Mesodermal cell (in vitro differentiated cells): Measurements from ENCODE around the gene MIDN.

Experiments
- H3K27ac ChIP-seq: 2 replicates; pipeline ENCODE4 v1.7.0; 2013; ENCODE audit warnings: mild to moderate bottlenecking, low read depth, low read length, moderate library complexity; ENCODE audit not compliant: severe bottlenecking
- H3K36me3 ChIP-seq: 2 replicates; pipeline ENCODE4 v1.7.1; 2013; ENCODE audit warnings: mild to moderate bottlenecking, low read length, moderate library complexity; ENCODE audit not compliant: control insufficient read depth, insufficient read depth
- H3K4me1 ChIP-seq: one replicate; pipeline ENCODE4 v1.7.1; 2013; ENCODE audit warnings: mild to moderate bottlenecking, low read length; ENCODE audit not compliant: insufficient read depth, control insufficient read depth, poor library complexity, severe bottlenecking
- H3K4me3 ChIP-seq: 2 replicates; pipeline ENCODE4 v1.7.0; 2013; ENCODE audit warnings: low read length, control low read depth, mild to moderate bottlenecking; ENCODE audit not compliant: insufficient read depth, poor library complexity, severe bottlenecking; ENCODE audit errors: extremely low read depth
- H3K9me3 ChIP-seq: 2 replicates; pipeline ENCODE4 v1.7.1; 2013; ENCODE audit warnings: mild to moderate bottlenecking, low read length, moderate library complexity; ENCODE audit not compliant: control insufficient read depth
- WGBS, 2 experiments: methylation state at CpG; one replicate each; pipeline ENCODE4 v1.1.5; 2013; ENCODE audit warnings: missing lambda C conversion rate in 2 of 2; ENCODE audit not compliant: insufficient coverage in 2 of 2; 5-methylcytosine and 5-hydroxymethylcytosine counted together

MIDN gene

DNA sequence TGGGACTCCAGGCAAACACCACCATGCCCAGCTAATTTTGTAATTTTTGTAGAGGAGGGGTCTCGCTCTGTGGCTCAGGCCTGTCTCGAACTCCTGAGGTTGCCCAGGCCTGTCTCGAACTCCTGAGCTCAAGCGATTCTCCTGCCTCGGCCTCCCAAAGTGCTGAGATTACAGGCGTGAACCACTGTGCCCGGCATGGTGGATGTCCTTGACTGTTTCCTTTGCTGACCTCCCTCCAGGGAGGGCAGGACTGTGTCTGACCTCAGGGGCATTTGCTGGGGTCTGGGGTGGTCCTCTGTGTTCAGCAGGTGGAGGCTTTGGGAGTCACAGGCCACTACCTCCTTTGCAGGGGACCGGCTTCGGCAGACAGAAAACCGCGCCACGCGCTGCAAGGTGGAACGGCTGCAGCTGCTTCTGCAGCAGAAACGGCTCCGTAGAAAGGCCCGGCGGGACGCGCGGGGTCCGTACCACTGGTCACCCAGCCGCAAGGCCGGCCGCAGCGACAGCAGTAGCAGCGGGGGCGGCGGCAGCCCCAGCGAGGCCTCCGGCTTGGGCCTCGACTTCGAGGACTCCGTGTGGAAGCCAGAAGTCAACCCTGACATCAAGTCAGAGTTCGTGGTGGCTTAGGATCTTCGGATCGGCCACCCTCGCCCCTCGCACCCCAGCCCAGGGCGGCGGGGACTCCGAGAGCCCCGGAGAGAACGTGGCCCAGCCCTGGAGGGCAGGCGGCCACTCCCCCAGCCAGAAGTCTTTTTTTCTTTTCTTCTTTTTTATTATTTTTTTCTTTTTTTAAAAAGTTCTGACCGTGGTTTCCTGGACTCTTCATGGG is 8.5 kb downstream of the MIDN start:
- Histone ChIP-seq H3K4me3 (no peak overlapping the region), H3K27ac (peak overlapping the region; percentile 23), H3K36me3 (peaks cover 64% of the 10 kb centered on the region), H3K4me1 (peaks cover 70% of the 10 kb centered on the region), H3K9me3 (no peaks in the 10 kb centered on the region)
- 94 to 96% methylated on average over 41 to 43 of the region's 46 CpGs for WGBS, 2 experiments

DNA sequence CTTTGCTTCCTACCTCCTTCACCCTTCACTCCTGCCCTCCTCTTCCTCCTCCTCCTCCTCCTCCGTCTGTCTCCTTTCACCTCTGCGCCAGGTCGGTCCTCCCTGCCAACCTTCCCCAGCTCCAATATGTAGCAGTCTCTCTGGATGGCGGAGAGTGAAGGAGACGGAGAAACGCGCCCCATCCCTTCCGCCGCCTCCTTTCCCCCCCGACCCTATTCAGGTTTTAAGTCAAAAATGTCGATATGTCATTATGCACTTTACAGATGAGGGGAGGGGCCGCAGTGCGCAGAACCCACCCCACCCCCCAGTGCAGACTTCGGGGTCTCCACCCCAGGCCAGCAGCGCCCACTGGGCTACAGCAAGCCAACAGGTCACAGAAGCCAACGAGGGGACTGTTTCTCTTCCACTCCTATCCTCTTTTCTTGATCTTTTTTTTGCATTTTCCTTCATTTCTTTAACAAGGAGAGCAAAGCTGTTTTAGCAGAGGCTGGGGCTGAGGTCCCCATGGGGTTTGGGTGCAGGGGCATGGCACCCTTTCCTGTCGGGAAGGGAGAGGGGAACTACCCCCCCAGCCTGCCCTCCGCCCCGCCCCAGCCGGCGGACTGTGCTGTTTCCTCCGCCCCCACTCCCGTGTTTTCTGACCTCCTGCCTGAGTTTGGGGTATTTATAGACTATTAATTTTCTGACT is 9.2 kb downstream of the MIDN start:
- Histone ChIP-seq H3K4me3 (no peak overlapping the region), H3K36me3 (peaks cover 56% of the 10 kb centered on the region), H3K4me1 (peaks cover 78% of the 10 kb centered on the region), H3K9me3 (no peaks in the 10 kb centered on the region), H3K27ac (peak overlapping the region; percentile 45)
- WGBS, 2 experiments = 71 to 83% methylated on average over 6 of the region's 23 CpGs

GRCh38 chr19:1258163-1258492 is 9.7 kb downstream of the MIDN start:
- Histone ChIP-seq H3K36me3 (peaks cover 53% of the 10 kb centered on the region), H3K4me1 (peaks cover 80% of the 10 kb centered on the region), H3K27ac (peak overlapping the region; percentile 36), H3K4me3 (no peak overlapping the region), H3K9me3 (no peaks in the 10 kb centered on the region)
- 70 to 78% methylated on average over 2 to 6 of the region's 8 CpGs for WGBS, 2 experiments

- Histone ChIP-seq H3K36me3 (peaks cover 47% of the 10 kb centered on the region), H3K4me3 (no peak overlapping the region), H3K9me3 (no peaks in the 10 kb centered on the region), H3K27ac (peak overlapping the region; percentile 75), H3K4me1 (peaks cover 79% of the 10 kb centered on the region)
- 60 to 77% methylated on average over 2 to 6 of the region's 15 CpGs for WGBS, 2 experiments
Measured at GRCh38 chr19:1258707-1259205, 10.4 kb downstream of the MIDN start.

DNA sequence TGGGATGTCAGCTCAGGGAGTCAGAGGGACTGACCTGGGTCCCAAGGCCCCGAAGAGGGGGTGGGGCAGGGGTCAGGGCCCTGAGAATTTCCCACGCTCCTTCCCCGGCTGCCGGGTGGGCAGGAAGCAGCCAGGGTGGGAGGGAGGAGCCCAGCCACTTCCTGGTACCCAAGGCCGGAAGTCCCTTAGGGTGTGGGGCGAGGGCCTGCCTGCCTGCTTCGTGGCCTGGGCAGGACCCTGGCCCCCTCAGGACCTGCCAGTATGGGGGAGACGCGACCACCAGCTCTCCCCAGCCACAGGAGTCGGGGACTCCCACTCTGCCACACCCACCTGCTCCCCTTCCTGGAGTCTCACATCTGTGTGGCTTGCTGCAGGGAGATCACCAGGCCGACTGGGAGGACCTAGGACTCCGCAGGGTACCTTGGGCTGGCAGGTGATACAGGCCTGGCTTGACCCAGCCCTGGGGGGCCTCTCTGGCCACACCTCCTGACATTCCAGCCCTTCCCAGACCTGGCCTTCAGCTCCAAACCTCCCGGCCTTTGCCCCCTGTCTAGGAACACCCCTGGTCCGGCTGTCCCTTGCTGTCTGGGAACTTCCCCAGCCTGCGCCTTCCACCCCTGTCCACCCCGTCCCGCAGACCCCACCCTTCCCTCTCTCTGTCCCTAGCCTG is 11.0 kb downstream of the MIDN start:
- Histone ChIP-seq H3K4me1 (peaks cover 76% of the 10 kb centered on the region), H3K27ac (peak overlapping the region; percentile 75), H3K9me3 (no peaks in the 10 kb centered on the region), H3K36me3 (peaks cover 42% of the 10 kb centered on the region), H3K4me3 (peak overlapping the region; percentile 11)
- 26 to 29% methylated on average over 14 to 15 of the region's 17 CpGs for WGBS, 2 experiments

DNA sequence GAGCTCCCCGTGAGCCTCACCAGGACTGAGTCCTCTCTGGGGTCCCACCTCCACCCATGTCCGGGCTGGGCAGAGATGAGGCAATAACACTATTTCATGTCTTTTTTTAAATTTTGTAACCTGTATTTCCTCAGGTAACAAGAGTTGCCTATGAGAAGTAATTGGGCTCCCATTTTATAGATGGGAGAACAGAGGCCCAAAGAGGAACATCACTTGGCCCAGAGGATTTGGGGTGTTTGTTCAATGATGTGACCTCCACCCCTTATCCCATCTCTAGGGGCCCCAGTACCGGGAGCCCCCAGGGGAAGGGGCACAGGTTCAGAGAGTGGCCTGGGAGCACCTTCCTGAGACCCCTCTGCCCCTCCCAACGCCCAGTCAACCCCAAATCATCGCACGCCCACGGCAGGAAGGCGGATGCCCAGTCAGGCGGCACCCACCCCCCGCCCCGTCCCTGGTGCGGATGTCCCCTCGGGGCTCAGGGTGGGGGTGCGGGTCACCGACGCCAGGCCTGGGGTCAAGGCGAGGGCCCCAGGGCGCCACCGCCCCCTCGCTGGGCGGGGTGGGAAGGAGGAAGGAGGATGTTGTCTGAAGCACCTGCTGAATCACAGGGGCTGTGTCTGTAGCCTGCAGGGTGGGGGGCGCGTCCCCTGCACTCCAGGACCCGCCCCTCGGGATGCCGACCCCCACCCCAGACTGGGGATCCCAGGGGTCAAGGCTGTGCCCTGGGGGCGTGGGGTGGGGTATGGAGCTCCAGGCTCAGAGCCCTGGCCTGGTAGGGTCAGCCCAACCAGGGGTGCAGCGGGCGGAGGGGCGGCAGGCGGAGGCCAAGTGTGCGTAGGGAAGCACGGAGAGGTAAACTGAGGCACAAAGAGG is 11.7 kb downstream of the MIDN start:
- H3K4me1 ChIP-seq = peaks cover 77% of the 10 kb centered on the region
- H3K9me3 ChIP-seq = no peaks in the 10 kb centered on the region
- 22 to 30% methylated on average over 21 to 27 of the region's 33 CpGs for WGBS, 2 experiments
- H3K4me3 ChIP-seq = peak overlapping the region; percentile 18
- H3K27ac ChIP-seq = peak overlapping the region; percentile 75
- peaks cover 34% of the 10 kb centered on the region for H3K36me3 ChIP-seq

GRCh38 chr19:1260749-1261537 is 12.6 kb downstream of the MIDN start:
- Histone ChIP-seq H3K36me3 (peaks cover 26% of the 10 kb centered on the region), H3K27ac (peak overlapping the region; percentile 89), H3K4me3 (peak overlapping the region; percentile 62), H3K9me3 (no peaks in the 10 kb centered on the region), H3K4me1 (peaks cover 74% of the 10 kb centered on the region)
- 1% methylated on average over 30 to 58 of the region's 83 CpGs for WGBS, 2 experiments

DNA sequence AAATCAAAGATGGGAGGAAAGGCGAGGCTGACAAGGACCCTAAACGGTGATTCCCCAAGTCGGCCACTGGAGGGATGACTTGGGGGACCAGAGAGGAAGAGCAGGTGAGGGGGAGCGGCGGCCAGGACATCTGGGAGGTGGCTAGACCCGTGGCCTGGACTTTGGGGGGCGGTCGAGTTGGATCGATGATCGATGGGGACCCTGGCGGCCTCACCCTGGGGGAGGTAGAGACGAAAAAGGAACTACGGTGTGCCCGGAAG is 13.1 kb downstream of the MIDN start:
- peak overlapping the region; percentile 89 for H3K27ac ChIP-seq
- 21 to 22% methylated on average over 14 of the region's 14 CpGs for WGBS, 2 experiments
- H3K9me3 ChIP-seq = no peaks in the 10 kb centered on the region
- peak overlapping the region; percentile 62 for H3K4me3 ChIP-seq
- H3K36me3 ChIP-seq = peaks cover 20% of the 10 kb centered on the region
- peaks cover 74% of the 10 kb centered on the region for H3K4me1 ChIP-seq

GRCh38 chr19:1261798-1262622 is 13.6 kb downstream of the MIDN start:
- H3K36me3 ChIP-seq = peaks cover 15% of the 10 kb centered on the region
- peaks cover 69% of the 10 kb centered on the region for H3K4me1 ChIP-seq
- H3K4me3 ChIP-seq = peak overlapping the region; percentile 62
- WGBS, 2 experiments = 35 to 44% methylated on average over 17 of the region's 28 CpGs
- peak overlapping the region; percentile 89 for H3K27ac ChIP-seq
- H3K9me3 ChIP-seq = no peaks in the 10 kb centered on the region
